Measurements from ENCODE around the gene WDR36. TPM values are rescaled to one million over a fixed set of nuclear protein-coding genes. Genes with fewer than 3 reads are reported as not detected.
A peak's percentile ranks its signal among the peaks of the same experiment; 100 is the strongest.

The WDR36 gene
- total RNA-seq, 4 donors from 2014 or later: 18.7 to 30.7 (median 25.0) TPM

GRCh38 chr5:111063709-111064322, 28.3 kb upstream of the WDR36 start:
- no peak for ATAC-seq
- TF ChIP-seq CTCF (IDR thresholded peaks at IDR 0.05): peak; percentile 22 to 61 (median 47)
- no peak for TF ChIP-seq EP300 (IDR thresholded peaks at IDR 0.05)
- no peak for TF ChIP-seq POLR2A (IDR thresholded peaks at IDR 0.05)
- TF ChIP-seq POLR2AphosphoS5 (IDR thresholded peaks at IDR 0.05): no peak
- Histone ChIP-seq H3K27ac (no peak overlapping the region), H3K9me3 (peaks cover 0 to 5% (median 0%) of the 10 kb centered on the region in 3 donors), H3K36me3 (no peaks in the 10 kb centered on the region), H3K27me3 (no peaks in the 10 kb centered on the region), H3K4me3 (no peak overlapping the region), H3K4me1 (no peaks in the 10 kb centered on the region)
- WGBS, 2 donors (ENCODE audit: low coverage in 1 of 2): 21 to 41% methylated on average over 2 to 3 of the region's 3 CpGs

- H3K4me1 ChIP-seq: peaks cover 0 to 14% (median 0%) of the 10 kb centered on the region in 3 donors
- no peaks in the 10 kb centered on the region for H3K9me3 ChIP-seq
- TF ChIP-seq EP300 (IDR thresholded peaks at IDR 0.05): no peak
- TF ChIP-seq POLR2AphosphoS5 (IDR thresholded peaks at IDR 0.05): no peak
- no peak for TF ChIP-seq CTCF (IDR thresholded peaks at IDR 0.05)
- H3K36me3 ChIP-seq: no peaks in the 10 kb centered on the region
- H3K27me3 ChIP-seq: no peaks in the 10 kb centered on the region
- no peak overlapping the region for H3K4me3 ChIP-seq
- H3K27ac ChIP-seq: no peak overlapping the region
- ATAC-seq: no peak
- 58% methylated on average over 2 of the region's 2 CpGs for WGBS, 2 donors (ENCODE audit: low coverage in 1 of 2)
These were observed 25.7 kb upstream of the WDR36 start for GRCh38 chr5:111066261-111066938.

- 83 to 90% methylated on average over 1 to 2 of the region's 2 CpGs for WGBS, 2 donors (ENCODE audit: low coverage in 1 of 2)
- H3K4me3 ChIP-seq: no peak overlapping the region
- H3K4me1 ChIP-seq: peaks cover 0 to 22% (median 0%) of the 10 kb centered on the region in 3 donors
- no peaks in the 10 kb centered on the region for H3K36me3 ChIP-seq
- TF ChIP-seq POLR2AphosphoS5 (IDR thresholded peaks at IDR 0.05) (no peak), EP300 (IDR thresholded peaks at IDR 0.05) (no peak), POLR2A (IDR thresholded peaks at IDR 0.05) (no peak), CTCF (IDR thresholded peaks at IDR 0.05) (no peak)
- no peaks in the 10 kb centered on the region for H3K27me3 ChIP-seq
- ATAC-seq: no peak
- no peaks in the 10 kb centered on the region for H3K9me3 ChIP-seq
- no peak overlapping the region for H3K27ac ChIP-seq
These were observed 23.9 kb upstream of the WDR36 start for GRCh38 chr5:111068213-111068612.

GRCh38 chr5:111069839-111070238, 22.3 kb upstream of the WDR36 start:
- Histone ChIP-seq H3K36me3 (no peaks in the 10 kb centered on the region), H3K27ac (no peak overlapping the region), H3K4me3 (peak overlapping the region in 1 of 2 donors; percentile 37), H3K9me3 (no peaks in the 10 kb centered on the region), H3K27me3 (no peaks in the 10 kb centered on the region), H3K4me1 (peaks cover 0 to 36% (median 0%) of the 10 kb centered on the region in 3 donors)
- no peak for ATAC-seq
- WGBS, 2 donors (ENCODE audit: low coverage in 1 of 2): 17 to 43% methylated on average over 2 to 3 of the region's 4 CpGs
- no peak for TF ChIP-seq POLR2A (IDR thresholded peaks at IDR 0.05)
- TF ChIP-seq CTCF (IDR thresholded peaks at IDR 0.05): no peak
- TF ChIP-seq EP300 (IDR thresholded peaks at IDR 0.05): no peak
- no peak for TF ChIP-seq POLR2AphosphoS5 (IDR thresholded peaks at IDR 0.05)

Measured in gastroesophageal sphincter (tissue), 4 donors.